HG03175 (cell line): ENCODE data around the gene DGUOK.

Source experiments
- ATAC-seq: cut with Tn5 transposase; IDR thresholded peaks from one replicate; pipeline ENCODE4 v1.9.1; 2021; ENCODE audit warnings: mild to moderate bottlenecking, moderate library complexity; ENCODE audit not compliant: unreplicated experiment

Gene DGUOK

GRCh38 chr2:73976803-73977202 is 50.1 kb downstream of the DGUOK start:
- ATAC-seq = no peak

GRCh38 chr2:73977466-73977865 is 50.8 kb downstream of the DGUOK start:
- ATAC-seq = no peak

GRCh38 chr2:73979021-73979420 is 52.3 kb downstream of the DGUOK start:
- no peak for ATAC-seq

GRCh38 chr2:73979686-73980085 is 53.0 kb downstream of the DGUOK start:
- ATAC-seq = no peak

- ATAC-seq = no peak
Measured at GRCh38 chr2:73980566-73980965, 53.9 kb downstream of the DGUOK start.

- peak; percentile 34 for ATAC-seq
Measured at GRCh38 chr2:73981081-73982001, 54.7 kb downstream of the DGUOK start.

- no peak for ATAC-seq
Measured at GRCh38 chr2:73982140-73982617, 55.5 kb downstream of the DGUOK start.

GRCh38 chr2:73983322-73984202 is 56.9 kb downstream of the DGUOK start:
- ATAC-seq = no peak

- ATAC-seq = peak; percentile 43
Measured at GRCh38 chr2:73984203-73984921, 57.7 kb downstream of the DGUOK start, which contains the start of gene TET3. Gene TET3, plus strand, starts transcription at chr2:73984910. Its CDS starts 1,494 bp downstream, at chr2:73986404.

GRCh38 chr2:73984922-73985307 is 58.2 kb downstream of the DGUOK start:
- ATAC-seq = peak; percentile 23

- ATAC-seq = peak; percentile 42
Measured at GRCh38 chr2:73985308-73986084, 58.8 kb downstream of the DGUOK start.

- ATAC-seq = no peak
Measured at GRCh38 chr2:73986085-73986681, 59.5 kb downstream of the DGUOK start.

GRCh38 chr2:73987109-73987947 is 60.6 kb downstream of the DGUOK start:
- no peak for ATAC-seq

GRCh38 chr2:73987948-73988700 is 61.4 kb downstream of the DGUOK start:
- no peak for ATAC-seq

- ATAC-seq = no peak
Measured at GRCh38 chr2:73989972-73990371, 63.3 kb downstream of the DGUOK start.

- no peak for ATAC-seq
Measured at GRCh38 chr2:73990531-73990930, 63.9 kb downstream of the DGUOK start.

- no peak for ATAC-seq
Measured at GRCh38 chr2:73992036-73992435, 65.4 kb downstream of the DGUOK start.

GRCh38 chr2:73993376-73993775 is 66.7 kb downstream of the DGUOK start:
- ATAC-seq = no peak
